Islet of Langerhans (tissue), 1 donor: ENCODE measurements around the gene DAB2IP.

Source experiments
- FAIRE-seq: peaks from one replicate; lab custom pipeline; 2011; peaks lifted over from hg19 to GRCh38; lab: Jason Lieb, UNC

The DAB2IP gene

GRCh38 chr9:121663591-121663990, 12.2 kb downstream of the DAB2IP start:
- FAIRE-seq: no peak

- no peak for FAIRE-seq
These were observed 14.9 kb downstream of the DAB2IP start for GRCh38 chr9:121666294-121666693.

GRCh38 chr9:121667214-121667613, 15.8 kb downstream of the DAB2IP start:
- no peak for FAIRE-seq

GRCh38 chr9:121667890-121668289, 16.5 kb downstream of the DAB2IP start:
- FAIRE-seq: no peak

GRCh38 chr9:121670431-121670830, 19.0 kb downstream of the DAB2IP start:
- no peak for FAIRE-seq

- no peak for FAIRE-seq
These were observed 20.2 kb downstream of the DAB2IP start for GRCh38 chr9:121671612-121672155.

- no peak for FAIRE-seq
These were observed 20.8 kb downstream of the DAB2IP start for GRCh38 chr9:121672213-121672612.

GRCh38 chr9:121672986-121673385, 21.6 kb downstream of the DAB2IP start:
- FAIRE-seq: no peak

- FAIRE-seq: no peak
These were observed 22.1 kb downstream of the DAB2IP start for GRCh38 chr9:121673576-121673975.

GRCh38 chr9:121674017-121674416, 22.6 kb downstream of the DAB2IP start:
- no peak for FAIRE-seq

GRCh38 chr9:121674952-121675351, 23.5 kb downstream of the DAB2IP start:
- FAIRE-seq: no peak

- no peak for FAIRE-seq
These were observed 23.9 kb downstream of the DAB2IP start for GRCh38 chr9:121675381-121675780.

- no peak for FAIRE-seq
These were observed 24.8 kb downstream of the DAB2IP start for GRCh38 chr9:121675969-121676822.

GRCh38 chr9:121676926-121677325, 25.5 kb downstream of the DAB2IP start:
- no peak for FAIRE-seq

GRCh38 chr9:121678501-121679022, 27.1 kb downstream of the DAB2IP start:
- FAIRE-seq: no peak

GRCh38 chr9:121679901-121680635, 28.6 kb downstream of the DAB2IP start:
- no peak for FAIRE-seq

GRCh38 chr9:121681404-121681803, 30.0 kb downstream of the DAB2IP start:
- FAIRE-seq: no peak

GRCh38 chr9:121682201-121682600, 30.8 kb downstream of the DAB2IP start:
- FAIRE-seq: no peak

- no peak for FAIRE-seq
These were observed 31.6 kb downstream of the DAB2IP start for GRCh38 chr9:121682926-121683515.

GRCh38 chr9:121683652-121684051, 32.2 kb downstream of the DAB2IP start:
- no peak for FAIRE-seq

GRCh38 chr9:121684381-121685145, 33.1 kb downstream of the DAB2IP start:
- no peak for FAIRE-seq
